Stimulated activated CD8-positive, alpha-beta memory T cell treated with anti-CD3 and anti-CD28 coated beads, Interleukin-12 subunit alpha, Interleukin-12 subunit beta, amount 100 ng/mL, for 1 hour (primary cell): ENCODE data around the gene HPN.
"Not testable (repeated sequence)": the region's sequence is repeated elsewhere in the genome, so short reads cannot be mapped to it uniquely, and the experiment has no call there.

Experiments used
- DNase-seq: peaks from one replicate; pipeline ENCODE4 v3.0.0-alpha.2; 2020; ENCODE audit warnings: low read depth

HPN gene

GRCh38 chr19:35042954-35043604 is 1.6 kb downstream of the HPN start:
- DNase-seq: no peak

DNA sequence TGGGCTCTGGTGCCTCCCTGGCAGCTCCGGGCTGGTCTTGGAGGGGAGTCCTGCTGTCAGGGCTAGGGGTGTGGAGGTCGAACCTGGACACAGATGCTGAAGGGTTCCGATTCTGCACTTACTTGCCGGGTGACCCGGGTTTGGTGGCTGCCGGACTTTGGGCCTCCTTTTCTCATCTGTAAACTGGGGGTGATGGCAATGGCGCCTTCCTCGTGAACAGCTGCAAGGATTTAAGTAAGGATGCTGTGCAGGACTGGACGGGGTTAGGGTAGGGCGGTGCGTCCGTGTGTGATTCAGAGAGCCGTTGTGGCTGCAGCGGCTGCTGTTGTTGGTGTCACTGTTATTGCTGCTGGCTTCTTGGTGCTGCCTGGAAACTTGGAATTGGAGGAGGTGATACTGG is 2.4 kb downstream of the HPN start:
- DNase-seq: no peak

GRCh38 chr19:35044317-35045117 is 3.0 kb downstream of the HPN start:
- DNase-seq: peak; percentile 40

DNA sequence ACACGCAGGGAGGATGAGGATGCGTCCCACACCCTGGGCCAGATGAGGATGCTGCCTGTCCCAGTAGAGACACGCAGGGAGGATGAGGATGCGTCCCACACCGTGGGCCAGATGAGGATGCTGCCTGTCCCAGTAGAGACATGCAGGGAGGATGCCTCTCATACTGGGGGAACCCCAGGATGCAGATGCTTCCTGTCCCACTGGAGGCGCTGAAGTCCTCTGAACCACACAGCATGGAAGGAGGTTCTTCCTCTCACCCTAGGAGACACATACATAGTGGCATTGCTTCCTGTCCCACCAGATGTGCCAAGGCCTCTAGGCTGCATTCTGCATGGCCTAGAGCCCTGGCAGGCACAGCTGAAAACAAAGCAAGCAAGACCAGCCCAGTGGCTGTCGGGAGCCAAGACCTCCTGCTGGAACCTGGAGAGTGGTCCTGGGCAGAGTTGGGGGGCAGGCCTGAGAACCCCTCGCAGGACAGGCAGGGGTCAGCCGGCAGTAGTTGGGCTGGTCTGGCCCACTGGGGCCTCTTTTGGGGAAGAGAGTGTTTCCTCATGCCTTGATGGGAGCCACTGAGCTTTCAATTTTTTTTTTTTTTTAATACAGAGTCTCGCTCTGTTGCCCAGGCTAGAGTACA is 4.3 kb downstream of the HPN start:
- DNase-seq: no peak

- no peak for DNase-seq
Observed at GRCh38 chr19:35046461-35046860, 4.9 kb downstream of the HPN start.

GRCh38 chr19:35048911-35049411 is 7.4 kb downstream of the HPN start:
- no peak for DNase-seq

DNA sequence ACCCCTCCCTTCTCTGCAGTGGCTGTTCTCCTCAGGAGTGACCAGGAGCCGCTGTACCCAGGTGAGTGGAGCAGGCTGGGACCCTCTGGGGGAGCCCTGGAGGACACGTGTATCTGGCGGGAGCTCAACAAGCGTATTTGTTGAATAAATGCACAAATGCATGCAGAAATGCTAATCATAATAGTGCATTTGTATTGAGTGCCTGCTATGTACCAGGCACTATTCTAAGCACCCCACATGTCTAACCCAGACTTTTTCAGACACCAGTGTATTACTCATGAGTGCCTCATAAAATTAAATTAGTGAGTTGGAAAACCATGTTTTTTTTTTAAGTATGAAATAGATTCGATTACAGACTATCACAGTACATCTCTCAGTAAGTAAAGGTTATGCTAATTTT is 7.9 kb downstream of the HPN start:
- DNase-seq: no peak

GRCh38 chr19:35050662-35051061 is 9.1 kb downstream of the HPN start:
- DNase-seq: not testable (repeated sequence)

GRCh38 chr19:35051268-35051667 is 9.7 kb downstream of the HPN start:
- not testable (repeated sequence) for DNase-seq

DNA sequence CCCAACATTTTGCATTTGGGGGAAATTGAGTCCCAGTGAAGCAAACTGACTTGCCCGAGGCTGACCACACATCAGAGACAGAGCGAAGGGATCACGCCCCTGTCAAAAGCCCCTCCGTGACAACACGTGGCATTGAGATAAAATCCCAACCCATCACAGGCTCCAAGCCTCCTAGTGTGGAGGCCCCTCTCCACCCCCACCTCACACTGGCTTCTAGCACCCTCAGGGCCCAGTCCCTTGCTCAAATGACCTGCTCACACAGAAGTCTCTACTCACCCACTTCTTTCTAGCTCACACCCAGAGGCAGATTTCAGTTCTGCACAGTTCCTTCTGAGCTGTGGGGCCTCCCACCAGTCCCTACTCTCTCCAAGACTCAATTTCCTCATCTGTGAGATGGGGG is 10.3 kb downstream of the HPN start:
- DNase-seq: no peak

GRCh38 chr19:35052599-35053190 is 11.2 kb downstream of the HPN start:
- no peak for DNase-seq

GRCh38 chr19:35053667-35054293 is 12.3 kb downstream of the HPN start:
- no peak for DNase-seq

DNA sequence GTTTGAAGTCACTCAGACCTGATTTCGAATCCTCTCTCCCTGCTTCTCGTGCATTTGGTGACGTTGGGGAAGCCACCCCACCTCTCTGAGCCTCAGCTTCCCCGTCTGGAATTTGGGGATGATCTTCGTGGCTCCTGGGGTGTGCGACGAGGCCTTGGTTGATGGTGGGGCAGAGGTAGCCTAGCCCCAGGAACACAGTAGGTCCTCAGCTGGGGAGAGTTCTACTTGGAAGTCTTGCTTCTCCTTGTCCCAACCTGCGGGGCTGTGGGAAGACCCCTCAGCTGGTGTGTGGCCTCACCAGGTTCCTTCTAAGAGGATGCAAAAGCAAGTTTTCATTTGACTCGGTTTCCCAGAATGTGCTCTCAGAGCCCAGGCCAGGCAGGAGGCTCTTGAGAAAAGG is 13.1 kb downstream of the HPN start:
- no peak for DNase-seq

- no peak for DNase-seq
Observed at GRCh38 chr19:35055715-35056179, 14.2 kb downstream of the HPN start.

- DNase-seq: no peak
Observed at GRCh38 chr19:35056513-35057063, 15.1 kb downstream of the HPN start.

GRCh38 chr19:35058370-35058769 is 16.8 kb downstream of the HPN start:
- DNase-seq: no peak

- no peak for DNase-seq
Observed at GRCh38 chr19:35059006-35059798, 17.7 kb downstream of the HPN start.

DNA sequence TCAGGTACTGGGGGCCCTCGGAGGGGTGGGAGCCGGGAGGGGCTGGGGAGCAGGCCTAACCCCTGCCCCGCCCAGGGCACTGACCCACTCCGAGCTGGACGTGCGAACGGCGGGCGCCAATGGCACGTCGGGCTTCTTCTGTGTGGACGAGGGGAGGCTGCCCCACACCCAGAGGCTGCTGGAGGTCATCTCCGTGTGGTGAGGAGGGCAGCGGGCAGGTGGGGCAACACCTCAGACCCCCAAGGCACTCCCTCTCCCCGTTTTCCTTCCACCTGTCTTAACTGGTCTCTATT is 18.2 kb downstream of the HPN start:
- DNase-seq: no peak

- DNase-seq: no peak
Observed at GRCh38 chr19:35060160-35060855, 18.8 kb downstream of the HPN start.

DNA sequence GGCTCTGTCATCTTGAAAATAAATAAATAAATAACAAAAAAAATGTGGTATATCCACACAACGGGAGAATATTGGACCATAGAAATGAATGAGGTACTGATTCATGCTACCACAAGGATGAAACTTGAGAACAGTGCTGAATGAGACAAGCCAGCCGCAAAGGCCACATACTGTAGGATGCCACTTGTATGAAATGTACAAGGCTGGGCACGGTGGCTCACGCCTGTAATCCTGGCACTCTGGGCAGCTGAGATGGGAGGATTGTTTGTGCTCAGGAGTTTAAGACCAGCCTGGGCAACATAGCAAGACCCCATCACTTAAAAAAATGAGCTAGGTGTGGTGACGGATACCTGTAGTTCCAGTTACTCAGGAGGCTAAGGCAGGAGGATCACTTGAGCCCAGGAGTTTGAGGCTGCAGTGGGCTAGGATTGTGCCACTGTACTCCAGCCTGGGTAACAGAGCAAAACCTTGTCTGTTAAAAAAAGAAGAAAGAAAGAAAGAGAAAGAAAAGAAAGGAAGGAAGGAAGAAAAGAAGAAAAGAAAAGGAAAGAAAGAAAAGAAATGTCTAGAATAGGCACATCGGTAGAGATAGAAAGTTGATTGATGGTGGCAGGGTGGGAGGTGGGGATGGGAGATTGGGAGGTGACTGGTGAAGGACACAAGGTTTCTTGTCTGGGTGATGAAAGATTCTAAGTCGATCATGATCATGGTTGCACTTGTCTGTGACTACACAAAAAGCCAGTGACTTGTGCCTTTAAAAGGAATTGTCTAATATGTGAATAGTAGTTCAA is 20.3 kb downstream of the HPN start:
- no peak for DNase-seq
